WTC11 (cell line): Measurements from ENCODE around the gene RGS9. TPM values are rescaled to one million over a fixed set of nuclear protein-coding genes. Genes with fewer than 3 reads are reported as not detected.
A peak's percentile ranks its signal among the peaks of the same experiment; 100 is the strongest.

ENCODE experiments used
- ATAC-seq: fragments of 200-7000 bp; cut with Tn5 transposase; 2 replicates; pipeline ENCODE4 v1.10.0; 2021; ENCODE audit warnings: mild to moderate bottlenecking, moderate library complexity
- CTCF ChIA-PET: fragments of 300-600 bp; sonication (Branson Sonifier 250); formaldehyde crosslinking; loops from one replicate; lab custom pipeline; 2021; ENCODE audit warnings: antibody characterized with exemption; lab: Charles Lee
- POLR2A ChIA-PET: fragments of 350-600 bp; sonication (Branson Sonifier 250); formaldehyde crosslinking; loops from one replicate; lab custom pipeline; 2021; ENCODE audit warnings: antibody characterized with exemption; lab: Charles Lee
- DNase-seq: peaks from one replicate; pipeline ENCODE4 v3.0.0; 2021; ENCODE audit warnings: low spot score
- H3K27ac Mint-ChIP-seq: 2 replicates; pipeline ENCODE4 v1.8.0; 2021; ENCODE audit warnings: mixed read lengths
- H3K27me3 Mint-ChIP-seq: 2 replicates; pipeline ENCODE4 v1.8.0; 2021; ENCODE audit warnings: low read depth, mild to moderate bottlenecking, moderate library complexity, mixed read lengths
- H3K36me3 Mint-ChIP-seq: 2 replicates; pipeline ENCODE4 v1.8.0; 2021; ENCODE audit warnings: mixed read lengths
- H3K4me1 Mint-ChIP-seq: 2 replicates; pipeline ENCODE4 v1.8.0; 2022; ENCODE audit warnings: mixed read lengths
- H3K4me3 Mint-ChIP-seq: 2 replicates; pipeline ENCODE4 v1.8.0; 2021; ENCODE audit warnings: mild to moderate bottlenecking, moderate library complexity, mixed read lengths
- H3K9me3 Mint-ChIP-seq: 2 replicates; pipeline ENCODE4 v1.8.0; 2021; ENCODE audit warnings: mixed read lengths
- CREM ChIP-seq: sonication (generic); formaldehyde crosslinking; IDR thresholded peaks from 2 replicates; pipeline ENCODE4 v1.8.1; 2022; ENCODE audit warnings: mild to moderate bottlenecking, missing genetic modification reagents, moderate library complexity
- ESRRA ChIP-seq: sonication (generic); formaldehyde crosslinking; IDR thresholded peaks from 2 replicates; pipeline ENCODE4 v1.8.1; 2022; ENCODE audit warnings: mild to moderate bottlenecking, missing genetic modification reagents, borderline replicate concordance
- FOXJ3 ChIP-seq: sonication (generic); formaldehyde crosslinking; IDR thresholded peaks from 2 replicates; pipeline ENCODE4 v1.9.0; 2021; ENCODE audit warnings: missing genetic modification reagents, mild to moderate bottlenecking, borderline replicate concordance
- FOXK1 ChIP-seq: sonication (generic); formaldehyde crosslinking; IDR thresholded peaks from 2 replicates; pipeline ENCODE4 v1.8.0; 2022; ENCODE audit warnings: mild to moderate bottlenecking, moderate library complexity, missing genetic modification reagents
- FOXP1 ChIP-seq: sonication (generic); formaldehyde crosslinking; IDR thresholded peaks from 2 replicates; pipeline ENCODE4 v1.8.0; 2022; ENCODE audit warnings: missing genetic modification reagents, mild to moderate bottlenecking, moderate library complexity, borderline replicate concordance
- GRHL2 ChIP-seq: fragments of 250-450 bp; sonication (Bioruptor Pico); IDR thresholded peaks from 2 replicates; pipeline ENCODE4 v1.8.0; 2022; ENCODE audit warnings: mild to moderate bottlenecking, moderate library complexity; ENCODE audit not compliant: insufficient replicate concordance, severe bottlenecking
- HMGA2 ChIP-seq: fragments of 250-450 bp; sonication (Bioruptor Pico); IDR thresholded peaks from 2 replicates; pipeline ENCODE4 v1.4.0; 2021; ENCODE audit warnings: mild to moderate bottlenecking, moderate library complexity
- KAT7 ChIP-seq: sonication (generic); formaldehyde crosslinking; IDR thresholded peaks from 2 replicates; pipeline ENCODE4 v1.8.1; 2023; ENCODE audit warnings: missing genetic modification reagents, mild to moderate bottlenecking, borderline replicate concordance
- MXD4 ChIP-seq: fragments of 250-450 bp; sonication (Bioruptor Pico); IDR thresholded peaks from 2 replicates; pipeline ENCODE4 v1.8.0; 2021; ENCODE audit warnings: mild to moderate bottlenecking, moderate library complexity, borderline replicate concordance
- MYBL2 ChIP-seq: sonication (generic); formaldehyde crosslinking; IDR thresholded peaks from 2 replicates; pipeline ENCODE4 v1.8.1; 2023; ENCODE audit warnings: mild to moderate bottlenecking, moderate library complexity, missing genetic modification reagents
- NFATC4 ChIP-seq: fragments of 250-450 bp; sonication (Bioruptor Pico); IDR thresholded peaks from 2 replicates; pipeline ENCODE4 v1.9.0; 2021; ENCODE audit warnings: mild to moderate bottlenecking
- NFE2L1 ChIP-seq: sonication (generic); formaldehyde crosslinking; IDR thresholded peaks from 2 replicates; pipeline ENCODE4 v1.8.1; 2023; ENCODE audit warnings: missing genetic modification reagents
- TEAD1 ChIP-seq: sonication (generic); formaldehyde crosslinking; IDR thresholded peaks from 2 replicates; pipeline ENCODE4 v1.8.0; 2022; ENCODE audit warnings: mild to moderate bottlenecking, missing genetic modification reagents
- ZNF423 ChIP-seq: fragments of 250-450 bp; sonication (Bioruptor Pico); IDR thresholded peaks from 2 replicates; pipeline ENCODE4 v2.1.2; 2022; ENCODE audit warnings: mild to moderate bottlenecking, moderate library complexity
- total RNA-seq: library from RNA; stranded (reverse); gene quantifications from 3 replicates; pipeline ENCODE4 v1.2.3, GENCODE V29; 2021
- TF ChIP-seq, protein P1 (sequence below): sonication (generic); formaldehyde crosslinking; IDR thresholded peaks from 2 replicates; pipeline ENCODE4 v1.8.1; 2022; ENCODE audit warnings: mild to moderate bottlenecking, missing genetic modification reagents, moderate library complexity, borderline replicate concordance
- TF ChIP-seq, protein P2 (sequence below): fragments of 250-450 bp; sonication (Bioruptor Pico); IDR thresholded peaks from 2 replicates; pipeline ENCODE4 v1.9.0; 2021; ENCODE audit warnings: mild to moderate bottlenecking
- TF ChIP-seq, protein P3 (sequence below): sonication (generic); formaldehyde crosslinking; IDR thresholded peaks from 2 replicates; pipeline ENCODE4 v1.8.0; 2022; ENCODE audit warnings: mild to moderate bottlenecking, missing genetic modification reagents
- TF ChIP-seq, protein P4 (sequence below): sonication (generic); formaldehyde crosslinking; IDR thresholded peaks from 2 replicates; pipeline ENCODE4 v1.8.0; 2023; ENCODE audit warnings: mild to moderate bottlenecking, missing genetic modification reagents
- TF ChIP-seq, protein P5 (sequence below): sonication (generic); formaldehyde crosslinking; conservative IDR thresholded peaks from 2 replicates; pipeline ENCODE4 v1.8.1; 2022; ENCODE audit warnings: mild to moderate bottlenecking, missing genetic modification reagents

Gene RGS9
- total RNA-seq, 1 experiment from 2014 or later: 11.3 TPM

DNA sequence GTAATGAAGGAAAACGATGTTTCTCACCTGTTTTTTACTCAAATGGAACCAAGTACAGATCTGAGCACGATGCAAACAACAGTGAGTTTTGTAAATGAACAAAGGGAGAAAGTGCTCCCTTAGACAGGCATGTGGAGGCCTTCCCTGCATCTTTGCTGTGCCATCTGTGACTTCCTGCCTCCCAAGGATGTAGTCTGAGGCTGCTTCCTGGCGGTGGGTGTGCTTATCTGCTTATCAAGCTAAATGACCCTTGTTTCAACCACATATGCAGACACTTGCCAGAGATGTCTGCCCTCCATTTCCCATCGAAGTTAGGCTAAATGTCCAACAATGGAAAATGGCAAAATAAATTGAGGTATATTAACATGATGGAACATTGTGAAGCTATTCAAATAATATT is 34.6 kb downstream of the RGS9 start (continued):
- no peak for TF ChIP-seq NFATC4 (CRISPR knock-in tag)
- no peak for TF ChIP-seq MYBL2 (CRISPR knock-in tag)
- no peak for TF ChIP-seq KAT7 (CRISPR knock-in tag)
- TF ChIP-seq, protein P1, sequence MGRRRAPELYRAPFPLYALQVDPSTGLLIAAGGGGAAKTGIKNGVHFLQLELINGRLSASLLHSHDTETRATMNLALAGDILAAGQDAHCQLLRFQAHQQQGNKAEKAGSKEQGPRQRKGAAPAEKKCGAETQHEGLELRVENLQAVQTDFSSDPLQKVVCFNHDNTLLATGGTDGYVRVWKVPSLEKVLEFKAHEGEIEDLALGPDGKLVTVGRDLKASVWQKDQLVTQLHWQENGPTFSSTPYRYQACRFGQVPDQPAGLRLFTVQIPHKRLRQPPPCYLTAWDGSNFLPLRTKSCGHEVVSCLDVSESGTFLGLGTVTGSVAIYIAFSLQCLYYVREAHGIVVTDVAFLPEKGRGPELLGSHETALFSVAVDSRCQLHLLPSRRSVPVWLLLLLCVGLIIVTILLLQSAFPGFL (CRISPR knock-in tag): no peak

DNA sequence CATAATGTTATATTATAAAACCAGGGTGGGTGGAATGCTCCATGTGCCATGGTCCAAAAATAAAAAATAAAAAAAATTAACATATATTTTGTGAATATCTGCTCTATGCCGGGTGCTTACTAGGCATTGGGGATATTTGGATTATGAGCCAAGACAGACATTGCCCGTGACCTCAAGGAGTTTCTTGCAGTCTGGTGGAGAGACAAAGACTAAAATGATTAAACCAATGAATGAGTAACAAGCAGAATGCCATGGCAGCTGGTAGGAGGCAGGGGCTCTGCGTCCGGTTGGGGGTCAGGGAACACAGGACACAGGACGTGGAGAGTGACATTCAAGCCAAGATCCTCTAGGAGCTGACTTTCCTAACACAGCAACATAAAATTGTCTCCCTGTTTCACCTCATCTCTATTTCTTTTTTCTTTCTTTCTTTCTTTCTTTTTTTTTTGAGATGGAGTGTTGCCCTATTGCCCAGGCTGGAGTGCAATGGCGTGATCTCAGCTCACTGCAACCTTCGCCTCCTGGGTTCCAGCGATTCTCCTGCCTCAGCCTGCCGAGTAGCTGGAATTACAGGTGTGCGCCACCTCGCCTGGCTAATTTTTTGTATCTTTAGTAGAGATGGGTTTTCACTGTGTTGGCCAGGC is 35.4 kb downstream of the RGS9 start:
- Mint-ChIP-seq H3K36me3 (no peaks in the 10 kb centered on the region), H3K4me1 (peaks cover 6% of the 10 kb centered on the region; the same call in 1 of the 2 replicates), H3K27me3 (no peaks in the 10 kb centered on the region; the same call in 1 of the 2 replicates), H3K27ac (no peak overlapping the region), H3K9me3 (peaks cover 13% of the 10 kb centered on the region), H3K4me3 (no peak overlapping the region)
- CTCF ChIA-PET: interaction anchor here (1.0 to 2.9 kb wide), 5 partner anchors 9 to 754 kb away, joined by 3 to 9 read pairs (median 6); partner anchors contain the start of gene RGS9
- TF ChIP-seq FOXK1 (CRISPR knock-in tag): no peak
- no peak for DNase-seq
- POLR2A ChIA-PET: no interaction called here
- ATAC-seq: no peak

DNA sequence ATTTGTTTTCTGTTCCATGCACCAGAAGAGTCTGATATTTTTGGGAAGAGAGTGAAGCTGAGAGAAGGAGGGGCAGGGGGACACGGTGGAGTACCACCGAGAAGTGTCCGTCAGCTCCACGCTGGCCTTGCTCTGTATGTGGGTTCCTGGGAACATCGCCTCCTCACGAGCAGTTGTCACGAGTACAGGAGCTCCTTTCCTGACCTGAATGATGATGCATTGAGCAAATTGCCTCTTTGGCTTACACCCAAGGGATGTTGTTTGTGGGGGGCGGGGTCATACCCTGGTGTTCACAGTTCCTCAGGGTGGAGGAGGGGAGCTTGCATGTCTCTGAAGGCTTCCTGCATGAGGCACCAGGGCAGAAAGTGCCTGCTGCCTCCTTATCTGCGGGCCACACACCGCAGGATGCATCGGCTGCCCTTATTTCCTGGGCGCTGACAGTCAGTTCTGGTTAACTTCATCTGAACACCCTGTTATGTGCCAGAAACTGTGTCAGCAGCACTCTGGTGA is 36.2 kb downstream of the RGS9 start:
- TF ChIP-seq HMGA2 (CRISPR knock-in tag) (no peak), NFE2L1 (no peak)
- TF ChIP-seq, protein P2, sequence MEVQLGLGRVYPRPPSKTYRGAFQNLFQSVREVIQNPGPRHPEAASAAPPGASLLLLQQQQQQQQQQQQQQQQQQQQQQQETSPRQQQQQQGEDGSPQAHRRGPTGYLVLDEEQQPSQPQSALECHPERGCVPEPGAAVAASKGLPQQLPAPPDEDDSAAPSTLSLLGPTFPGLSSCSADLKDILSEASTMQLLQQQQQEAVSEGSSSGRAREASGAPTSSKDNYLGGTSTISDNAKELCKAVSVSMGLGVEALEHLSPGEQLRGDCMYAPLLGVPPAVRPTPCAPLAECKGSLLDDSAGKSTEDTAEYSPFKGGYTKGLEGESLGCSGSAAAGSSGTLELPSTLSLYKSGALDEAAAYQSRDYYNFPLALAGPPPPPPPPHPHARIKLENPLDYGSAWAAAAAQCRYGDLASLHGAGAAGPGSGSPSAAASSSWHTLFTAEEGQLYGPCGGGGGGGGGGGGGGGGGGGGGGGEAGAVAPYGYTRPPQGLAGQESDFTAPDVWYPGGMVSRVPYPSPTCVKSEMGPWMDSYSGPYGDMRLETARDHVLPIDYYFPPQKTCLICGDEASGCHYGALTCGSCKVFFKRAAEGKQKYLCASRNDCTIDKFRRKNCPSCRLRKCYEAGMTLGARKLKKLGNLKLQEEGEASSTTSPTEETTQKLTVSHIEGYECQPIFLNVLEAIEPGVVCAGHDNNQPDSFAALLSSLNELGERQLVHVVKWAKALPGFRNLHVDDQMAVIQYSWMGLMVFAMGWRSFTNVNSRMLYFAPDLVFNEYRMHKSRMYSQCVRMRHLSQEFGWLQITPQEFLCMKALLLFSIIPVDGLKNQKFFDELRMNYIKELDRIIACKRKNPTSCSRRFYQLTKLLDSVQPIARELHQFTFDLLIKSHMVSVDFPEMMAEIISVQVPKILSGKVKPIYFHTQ: no peak
- TF ChIP-seq, protein P1 (CRISPR knock-in tag): no peak
- no peaks in the 10 kb centered on the region; the same call in 1 of the 2 replicates for H3K27me3 Mint-ChIP-seq
- POLR2A ChIA-PET: no interaction called here
- no peaks in the 10 kb centered on the region for H3K36me3 Mint-ChIP-seq
- CTCF ChIA-PET: interaction anchor here (1.0 to 2.9 kb wide), 5 partner anchors 9 to 754 kb away, joined by 3 to 9 read pairs (median 6); partner anchors contain the start of gene RGS9
- H3K27ac Mint-ChIP-seq: no peak overlapping the region
- H3K4me3 Mint-ChIP-seq: no peak overlapping the region
- DNase-seq (no peak), ATAC-seq (peak; percentile 67)
- peaks cover 13% of the 10 kb centered on the region for H3K9me3 Mint-ChIP-seq
- H3K4me1 Mint-ChIP-seq: peaks cover 6% of the 10 kb centered on the region; the same call in 1 of the 2 replicates

DNA sequence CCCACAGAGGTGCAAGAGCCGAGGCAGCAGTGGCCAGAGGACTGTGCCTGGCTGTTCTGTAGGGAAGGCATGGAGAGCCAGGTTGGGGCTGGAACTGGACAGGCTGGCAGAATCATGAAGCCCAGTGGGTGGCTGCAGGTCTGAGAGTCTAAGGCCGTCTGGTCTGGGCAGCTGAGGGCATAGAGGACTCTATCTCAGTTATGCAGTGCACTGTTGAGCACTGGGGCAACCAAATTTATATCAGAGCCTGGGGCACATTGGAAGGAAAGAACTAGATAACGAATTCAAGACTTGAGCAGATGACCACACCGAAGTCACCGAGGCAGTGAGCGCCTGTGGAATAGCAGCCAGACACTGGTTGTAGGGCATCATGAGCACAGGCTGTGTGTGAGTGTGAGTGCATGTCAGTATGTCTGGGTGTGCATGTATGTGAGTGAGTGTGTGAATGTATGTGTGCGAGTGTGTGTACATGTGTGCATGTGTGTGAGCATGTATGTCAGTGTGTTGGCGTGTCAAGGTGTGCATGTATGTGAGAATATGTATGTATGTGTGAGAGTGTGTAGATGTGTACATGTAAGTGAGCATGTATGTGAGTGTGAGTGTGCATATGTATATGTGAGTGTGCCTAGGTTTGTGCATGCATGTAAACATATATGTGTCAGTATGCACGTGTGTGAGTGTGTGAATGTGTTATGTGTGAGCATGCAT is 37.0 kb downstream of the RGS9 start:
- Mint-ChIP-seq H3K27ac (no peak overlapping the region), H3K27me3 (no peaks in the 10 kb centered on the region; the same call in 1 of the 2 replicates), H3K4me1 (peaks cover 6% of the 10 kb centered on the region; the same call in 1 of the 2 replicates), H3K36me3 (no peaks in the 10 kb centered on the region), H3K9me3 (peaks cover 13% of the 10 kb centered on the region), H3K4me3 (no peak overlapping the region)
- POLR2A ChIA-PET: no interaction called here
- ATAC-seq (no peak), DNase-seq (no peak)
- CTCF ChIA-PET: interaction anchor here (1.2 to 2.9 kb wide), 2 partner anchors 8 to 35 kb away, joined by 6 to 9 read pairs; no protein-coding TSS in a partner anchor
- TF ChIP-seq, protein P3, sequence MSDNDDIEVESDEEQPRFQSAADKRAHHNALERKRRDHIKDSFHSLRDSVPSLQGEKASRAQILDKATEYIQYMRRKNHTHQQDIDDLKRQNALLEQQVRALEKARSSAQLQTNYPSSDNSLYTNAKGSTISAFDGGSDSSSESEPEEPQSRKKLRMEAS (CRISPR knock-in tag): no peak
- TF ChIP-seq ZNF423 (CRISPR knock-in tag) (no peak), FOXP1 (no peak), FOXK1 (CRISPR knock-in tag) (no peak), CREM (CRISPR knock-in tag) (no peak), FOXJ3 (CRISPR knock-in tag) (no peak), TEAD1 (CRISPR knock-in tag) (no peak), GRHL2 (CRISPR knock-in tag) (no peak), MXD4 (CRISPR knock-in tag) (no peak), ESRRA (no peak)
- TF ChIP-seq, protein P4, sequence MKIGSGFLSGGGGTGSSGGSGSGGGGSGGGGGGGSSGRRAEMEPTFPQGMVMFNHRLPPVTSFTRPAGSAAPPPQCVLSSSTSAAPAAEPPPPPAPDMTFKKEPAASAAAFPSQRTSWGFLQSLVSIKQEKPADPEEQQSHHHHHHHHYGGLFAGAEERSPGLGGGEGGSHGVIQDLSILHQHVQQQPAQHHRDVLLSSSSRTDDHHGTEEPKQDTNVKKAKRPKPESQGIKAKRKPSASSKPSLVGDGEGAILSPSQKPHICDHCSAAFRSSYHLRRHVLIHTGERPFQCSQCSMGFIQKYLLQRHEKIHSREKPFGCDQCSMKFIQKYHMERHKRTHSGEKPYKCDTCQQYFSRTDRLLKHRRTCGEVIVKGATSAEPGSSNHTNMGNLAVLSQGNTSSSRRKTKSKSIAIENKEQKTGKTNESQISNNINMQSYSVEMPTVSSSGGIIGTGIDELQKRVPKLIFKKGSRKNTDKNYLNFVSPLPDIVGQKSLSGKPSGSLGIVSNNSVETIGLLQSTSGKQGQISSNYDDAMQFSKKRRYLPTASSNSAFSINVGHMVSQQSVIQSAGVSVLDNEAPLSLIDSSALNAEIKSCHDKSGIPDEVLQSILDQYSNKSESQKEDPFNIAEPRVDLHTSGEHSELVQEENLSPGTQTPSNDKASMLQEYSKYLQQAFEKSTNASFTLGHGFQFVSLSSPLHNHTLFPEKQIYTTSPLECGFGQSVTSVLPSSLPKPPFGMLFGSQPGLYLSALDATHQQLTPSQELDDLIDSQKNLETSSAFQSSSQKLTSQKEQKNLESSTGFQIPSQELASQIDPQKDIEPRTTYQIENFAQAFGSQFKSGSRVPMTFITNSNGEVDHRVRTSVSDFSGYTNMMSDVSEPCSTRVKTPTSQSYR: no peak
- TF ChIP-seq, protein P5, sequence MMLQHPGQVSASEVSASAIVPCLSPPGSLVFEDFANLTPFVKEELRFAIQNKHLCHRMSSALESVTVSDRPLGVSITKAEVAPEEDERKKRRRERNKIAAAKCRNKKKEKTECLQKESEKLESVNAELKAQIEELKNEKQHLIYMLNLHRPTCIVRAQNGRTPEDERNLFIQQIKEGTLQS (CRISPR knock-in tag): no peak
